HG02623 (cell line): ENCODE data around the gene CNKSR1.
A peak's percentile ranks its signal among the peaks of the same experiment; 100 is the strongest.
"Not testable (repeated sequence)": the region's sequence is repeated elsewhere in the genome, so short reads cannot be mapped to it uniquely, and the experiment has no call there.

Experiments
- ATAC-seq: cut with Tn5 transposase; IDR thresholded peaks from one replicate; pipeline ENCODE4 v1.9.1; 2021; ENCODE audit warnings: moderate library complexity; ENCODE audit not compliant: unreplicated experiment

CNKSR1 gene

GRCh38 chr1:26225033-26225831 is 47.9 kb downstream of the CNKSR1 start:
- no peak for ATAC-seq

- not testable (repeated sequence) for ATAC-seq
Observed at GRCh38 chr1:26230682-26231081, 53.4 kb downstream of the CNKSR1 start.

GRCh38 chr1:26233903-26234643 is 56.8 kb downstream of the CNKSR1 start, which contains the start of gene CEP85:
TSS of gene CEP85 (plus strand) at chr1:26234200. CDS start at chr1:26239784, 5,584 bp downstream.
- peak; percentile 85 for ATAC-seq

GRCh38 chr1:26234644-26235370 is 57.5 kb downstream of the CNKSR1 start:
- ATAC-seq, result no peak

GRCh38 chr1:26237230-26237966 is 60.1 kb downstream of the CNKSR1 start:
- ATAC-seq, result no peak
